HEK293 (cell line): ENCODE data around the gene AGAP1.

Experiments used
- CTCF ChIP-seq: fragments of 450-650 bp; formaldehyde crosslinking; IDR thresholded peaks from 2 replicates; pipeline ENCODE4 v1.5.1; 2016; ENCODE audit warnings: missing biosample characterization, missing genetic modification characterization
- SCRT1 ChIP-seq: fragments of 450-650 bp; formaldehyde crosslinking; IDR thresholded peaks from 2 replicates; pipeline ENCODE4 v1.5.1; 2016; ENCODE audit warnings: missing biosample characterization, missing genetic modification characterization, borderline replicate concordance
- WT1 ChIP-seq: fragments of 450-650 bp; formaldehyde crosslinking; IDR thresholded peaks from 2 replicates; pipeline ENCODE4 v1.5.1; 2016; ENCODE audit warnings: missing biosample characterization, missing genetic modification characterization
- ZNF350 ChIP-seq: fragments of 450-650 bp; formaldehyde crosslinking; IDR thresholded peaks from 2 replicates; pipeline ENCODE4 v1.5.0; 2017; ENCODE audit warnings: missing biosample characterization, mild to moderate bottlenecking, missing genetic modification characterization

GRCh38 chr2:235607546-235608199 is 113.8 kb downstream of the AGAP1 start:
- TF ChIP-seq SCRT1 (no peak), CTCF (tag by site-specific recombination) (no peak), ZNF350 (tag by site-specific recombination) (no peak), WT1 (tag by site-specific recombination) (no peak)
